A549 treated with CpdA at 1 μM for 4 hours (cell line): Measurements from ENCODE around the gene RB1. TPM values are rescaled to one million over a fixed set of nuclear protein-coding genes. Genes with fewer than 3 reads are reported as not detected.

ENCODE experiments used
- total RNA-seq: library from RNA; stranded (reverse); fragments of 200-300 nt; extraction: Qiagen RNA extraction; gene quantifications from 5 replicates; pipeline ENCODE4 v1.2.3, GENCODE V29; 2022; ENCODE audit warnings: low read depth

The RB1 gene
- total RNA-seq, result 13.9 to 21.4 TPM (median 14.9 TPM) in 5 replicates

GRCh38 chr13:48303359-48304142 lies at the start of gene RB1:
RB1 (plus strand) TSS chr13:48303751; CDS start chr13:48303913, 162 bp downstream.

GRCh38 chr13:48412881-48413351 lies 109.4 kb downstream of the RB1 start, which contains the start of gene LPAR6:
LPAR6 (minus strand) TSS chr13:48413113; CDS start chr13:48412423, 690 bp downstream.

Other genes with a start within 250 kb of the RB1 start
- gene MED4, start 208.6 kb upstream of the RB1 start, total RNA-seq, result 35.6 to 46.8 TPM (median 36.9 TPM) in 5 replicates
- 125 to 180 TPM (median 139 TPM) in 5 replicates for gene ITM2B, start 70.5 kb upstream of the RB1 start, total RNA-seq
- gene LPAR6, start 109.4 kb downstream of the RB1 start, total RNA-seq, result 0.54 to 1.3 TPM (median 0.89 TPM) in 5 replicates
- 1.2 to 1.9 TPM (median 1.4 TPM) in 5 replicates for gene RCBTB2, start 229.3 kb downstream of the RB1 start, total RNA-seq